Ishikawa (cell line): ENCODE measurements around the gene FLII.

Experiments
- CEBPB ChIP-seq: IDR thresholded peaks from 2 replicates; pipeline ENCODE4 v1.6.1; 2012
- CREB1 ChIP-seq: IDR thresholded peaks from 2 replicates; pipeline ENCODE4 v1.6.1; 2012; ENCODE audit warnings: low read depth
- EP300 ChIP-seq: IDR thresholded peaks from 2 replicates; pipeline ENCODE4 v1.6.1; 2012; ENCODE audit warnings: borderline replicate concordance
- TAF1 ChIP-seq: IDR thresholded peaks from 2 replicates; pipeline ENCODE4 v1.6.1; 2012; ENCODE audit warnings: low read depth, mild to moderate bottlenecking
- YY1 ChIP-seq: IDR thresholded peaks from 2 replicates; pipeline ENCODE4 v1.6.1; 2012; ENCODE audit warnings: low read depth
- TF ChIP-seq, protein P1 (sequence below): IDR thresholded peaks from 2 replicates; pipeline ENCODE4 v1.6.1; 2012

DNA sequence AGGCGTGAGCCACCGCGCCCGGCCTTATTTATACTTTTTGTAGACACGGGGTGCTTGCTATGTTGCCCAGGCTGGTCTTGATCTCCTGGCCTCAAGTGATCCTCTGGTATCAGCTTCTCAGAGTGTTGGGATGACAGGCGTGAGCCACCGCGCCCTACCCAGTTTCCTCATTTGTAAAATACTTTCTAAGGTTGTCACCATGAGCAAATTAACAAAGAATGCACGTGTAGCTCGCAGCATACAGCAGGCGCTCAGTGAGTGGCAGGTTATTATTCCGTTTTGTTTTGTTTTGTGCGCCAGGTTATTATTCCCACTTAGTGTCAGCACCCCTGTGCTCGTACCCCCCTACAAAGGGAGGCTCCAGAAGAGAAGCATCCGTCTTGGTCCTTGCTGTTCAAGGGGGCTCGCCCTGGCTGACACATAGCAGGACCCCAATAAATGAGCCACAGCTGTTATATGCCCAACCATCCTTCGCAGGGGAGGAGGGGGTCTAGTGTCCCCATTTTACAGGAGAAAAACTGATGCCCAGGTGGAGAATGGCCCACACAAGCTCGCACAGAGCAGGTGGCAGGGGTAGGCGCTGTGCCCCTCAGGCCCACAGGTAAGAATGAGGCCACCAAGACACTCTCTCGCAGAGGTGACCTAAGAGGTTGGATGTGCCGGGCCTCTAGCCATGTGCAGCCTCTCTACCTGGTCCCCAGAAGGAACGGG, 1.2 kb upstream of the FLII start:
- TF ChIP-seq YY1 (no peak), EP300 (no peak), CREB1 (no peak), TAF1 (no peak), CEBPB (no peak)
- TF ChIP-seq, protein P1, sequence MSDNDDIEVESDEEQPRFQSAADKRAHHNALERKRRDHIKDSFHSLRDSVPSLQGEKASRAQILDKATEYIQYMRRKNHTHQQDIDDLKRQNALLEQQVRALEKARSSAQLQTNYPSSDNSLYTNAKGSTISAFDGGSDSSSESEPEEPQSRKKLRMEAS: no peak
